GM12891 (cell line): ENCODE data around the gene KRTAP3-2.

Experiments
- DNase-seq: peaks from one replicate; pipeline ENCODE4 v3.0.0; 2011; ENCODE audit warnings: low spot score; ENCODE audit not compliant: insufficient read length
- FAIRE-seq: peaks from 2 replicates; lab custom pipeline; 2011; peaks lifted over from hg19 to GRCh38; lab: Jason Lieb, UNC
- PAX5 ChIP-seq: IDR thresholded peaks from 2 replicates; pipeline ENCODE4 v1.6.1; 2011; ENCODE audit warnings: low read length, moderate library complexity, mild to moderate bottlenecking; ENCODE audit not compliant: insufficient read depth, severe bottlenecking
- POLR2A ChIP-seq: IDR thresholded peaks from 2 replicates; pipeline ENCODE4 v1.6.1; 2011; ENCODE audit warnings: low read depth, low read length, control low read depth
- POLR2AphosphoS5 ChIP-seq: IDR thresholded peaks from 2 replicates; pipeline ENCODE4 v1.6.1; 2011; ENCODE audit warnings: low read depth, low read length, control low read depth
- POU2F2 ChIP-seq: IDR thresholded peaks from 2 replicates; pipeline ENCODE4 v1.6.1; 2011; ENCODE audit warnings: low read depth, mild to moderate bottlenecking, control low read depth, low read length, moderate library complexity
- SPI1 ChIP-seq: IDR thresholded peaks from 2 replicates; pipeline ENCODE4 v1.6.1; 2011; ENCODE audit warnings: low read depth, low read length, control low read depth
- TAF1 ChIP-seq: IDR thresholded peaks from 2 replicates; pipeline ENCODE4 v1.6.1; 2011; ENCODE audit warnings: low read depth, low read length, control low read depth

The KRTAP3-2 gene

DNA sequence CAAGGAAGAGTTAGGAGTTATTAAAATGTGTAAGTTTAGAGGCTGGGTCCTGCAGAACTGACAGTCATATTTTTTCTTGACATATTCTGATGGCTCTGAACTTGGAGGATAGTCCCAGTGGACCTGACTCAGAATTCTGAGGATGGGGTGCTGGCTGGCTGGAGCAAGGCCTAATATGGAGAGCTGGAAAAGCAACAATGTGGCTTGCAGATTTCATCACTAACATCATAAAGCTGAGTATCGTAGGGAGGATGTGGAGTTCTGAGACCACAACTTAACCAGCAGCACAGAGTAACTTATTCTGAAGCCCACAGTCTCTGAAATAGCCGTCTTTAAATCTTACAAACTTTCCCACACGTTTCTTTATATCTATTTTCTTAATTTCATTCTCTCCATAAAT, 25.0 kb upstream of the KRTAP3-2 start:
- no peak for TF ChIP-seq SPI1
- TF ChIP-seq TAF1: no peak
- TF ChIP-seq POU2F2: no peak
- TF ChIP-seq POLR2A: no peak
- no peak for TF ChIP-seq PAX5
- TF ChIP-seq POLR2AphosphoS5: no peak
- no peak for FAIRE-seq

DNA sequence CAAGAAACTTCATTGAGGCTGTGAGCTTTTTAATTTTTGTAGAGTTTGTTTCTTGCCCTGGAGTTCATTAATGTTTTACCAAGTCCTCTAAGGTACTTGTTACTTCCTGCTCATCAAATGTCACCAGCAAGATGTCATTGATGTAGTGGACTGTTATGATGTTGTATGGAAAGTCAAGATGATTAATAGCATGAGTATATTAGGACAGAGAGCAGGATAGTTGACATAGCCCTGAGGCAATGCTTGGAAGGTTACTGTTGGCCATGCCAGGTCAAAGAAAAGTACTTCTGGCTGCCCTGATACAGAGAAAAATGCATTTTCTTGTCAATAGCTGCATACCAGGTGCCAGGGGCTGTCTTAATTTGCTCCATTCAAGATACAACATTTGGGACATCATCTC, 20.6 kb upstream of the KRTAP3-2 start:
- DNase-seq: no peak
- no peak for FAIRE-seq
- TF ChIP-seq POLR2A (no peak), PAX5 (no peak), TAF1 (no peak), POLR2AphosphoS5 (no peak), SPI1 (no peak), POU2F2 (no peak)

More for the DNA sequence above, 25.0 kb upstream of the KRTAP3-2 start:
- DNase-seq: no peak

DNA sequence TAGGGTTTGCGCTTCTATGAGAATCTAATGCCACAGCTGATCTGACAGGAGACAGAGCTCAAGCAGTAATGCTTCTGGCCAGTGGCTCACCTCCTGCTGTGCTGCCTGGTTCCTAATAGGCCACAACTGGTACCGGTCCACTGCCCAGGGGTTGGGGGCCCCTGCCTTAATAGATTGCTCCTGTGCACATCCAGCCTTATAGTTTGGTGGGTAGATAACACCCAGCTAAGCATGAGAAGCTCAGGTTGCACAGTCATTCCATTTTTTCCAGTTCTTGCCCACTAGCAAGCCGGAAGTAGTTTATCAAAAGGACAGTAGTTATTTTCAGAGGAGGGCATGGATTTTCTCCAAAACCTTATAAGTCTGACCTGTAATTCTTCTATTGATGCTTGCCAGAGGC, 19.7 kb upstream of the KRTAP3-2 start:
- FAIRE-seq (no peak), DNase-seq (no peak)

DNA sequence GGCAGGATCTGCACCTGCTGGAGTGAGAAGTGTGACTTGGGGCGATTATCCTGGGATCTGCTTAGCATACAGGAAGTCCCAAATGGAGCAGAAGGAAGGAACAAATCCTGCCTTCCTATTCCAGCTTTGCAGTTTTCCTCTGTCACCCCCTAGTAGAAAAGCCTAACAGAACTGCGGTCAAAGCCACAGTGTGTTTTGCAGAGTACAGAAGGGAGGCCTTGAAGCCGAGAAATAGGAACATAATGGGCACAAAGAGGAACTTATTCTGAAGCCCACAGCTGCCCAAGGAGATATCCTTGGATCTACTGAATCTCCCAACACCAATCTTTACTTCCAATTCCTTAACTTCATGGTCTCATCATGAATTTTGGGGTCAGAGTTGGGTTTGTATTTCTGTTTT, 18.8 kb upstream of the KRTAP3-2 start:
- no peak for TF ChIP-seq PAX5
- TF ChIP-seq POLR2AphosphoS5: no peak
- TF ChIP-seq POLR2A: no peak
- no peak for TF ChIP-seq TAF1
- TF ChIP-seq SPI1: no peak
- DNase-seq: no peak
- FAIRE-seq: no peak

More for the DNA sequence above, 19.7 kb upstream of the KRTAP3-2 start:
- TF ChIP-seq POU2F2 (no peak), SPI1 (no peak), PAX5 (no peak), POLR2A (no peak), POLR2AphosphoS5 (no peak), TAF1 (no peak)

DNA sequence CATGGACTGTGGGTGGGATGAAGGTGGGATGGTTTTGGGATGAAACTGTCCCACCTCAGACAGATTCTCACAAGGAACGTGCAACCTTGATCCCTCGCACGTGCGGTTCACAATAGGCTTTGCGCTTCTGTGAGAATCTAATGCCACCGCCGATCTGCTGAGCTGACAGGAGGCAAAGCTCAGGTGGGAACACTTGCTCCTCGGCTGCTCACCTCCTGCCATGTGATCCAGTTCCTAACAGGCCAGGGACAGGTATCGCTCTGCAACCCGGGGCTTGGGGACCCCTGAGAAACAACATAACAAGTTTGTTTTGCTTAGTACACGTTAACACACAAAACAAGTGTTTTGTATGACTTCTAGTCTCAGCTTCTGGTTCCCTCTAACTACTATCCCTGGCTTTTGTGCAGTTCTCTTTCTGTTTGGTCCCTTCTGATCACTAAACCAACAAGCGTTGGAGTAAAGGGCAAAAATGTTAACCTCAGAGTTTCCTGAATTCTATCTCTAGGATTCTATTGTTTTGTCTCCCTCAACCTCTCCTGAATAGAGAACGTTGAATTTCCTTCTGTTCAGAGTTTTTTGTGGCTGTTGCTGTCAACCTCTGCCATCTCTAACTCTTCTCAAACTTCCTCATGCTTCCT, 17.0 kb upstream of the KRTAP3-2 start:
- DNase-seq: no peak
- TF ChIP-seq POU2F2 (no peak), POLR2AphosphoS5 (no peak), POLR2A (no peak), PAX5 (no peak), SPI1 (no peak), TAF1 (no peak)
- no peak for FAIRE-seq

DNA sequence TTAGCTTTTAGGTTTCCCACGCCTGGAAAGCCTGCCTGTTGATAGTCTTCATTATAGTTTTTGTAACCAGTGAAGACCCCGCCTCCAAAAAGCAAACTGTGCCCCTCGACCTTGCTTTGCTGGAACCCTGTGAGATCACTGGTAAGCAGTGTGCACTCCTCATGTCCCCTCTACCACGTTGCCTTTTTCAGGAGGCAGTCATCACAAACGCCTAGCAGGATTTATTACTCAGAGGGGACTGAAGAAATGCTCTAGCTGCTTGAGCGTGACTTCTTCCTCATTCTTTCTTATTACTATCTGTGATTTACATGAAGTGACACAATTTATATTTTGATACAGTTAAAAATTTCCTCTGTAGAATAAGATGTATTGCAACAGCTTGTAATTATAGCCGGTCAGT, 15.7 kb upstream of the KRTAP3-2 start:
- DNase-seq (no peak), FAIRE-seq (no peak)

DNA sequence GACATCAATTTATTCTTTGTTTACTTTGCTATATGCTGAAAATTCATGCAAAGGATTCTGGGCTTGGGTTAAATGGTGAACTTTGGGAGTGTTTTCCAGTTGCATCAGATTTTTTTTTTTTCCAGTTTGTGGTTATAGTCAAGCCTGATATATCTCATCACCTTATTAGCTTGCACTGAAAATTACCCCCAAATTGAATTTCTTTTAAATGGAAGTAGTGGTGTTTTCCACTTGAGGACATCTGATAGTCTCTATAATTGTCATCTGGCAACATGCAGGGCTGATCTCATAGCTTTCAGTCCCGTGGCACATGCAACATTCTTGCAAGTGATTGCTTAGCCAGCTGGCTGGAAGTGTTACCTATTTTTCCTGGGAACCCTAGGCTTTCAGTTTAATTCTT, 13.9 kb upstream of the KRTAP3-2 start:
- DNase-seq: no peak
- TF ChIP-seq SPI1 (no peak), POLR2AphosphoS5 (no peak), TAF1 (no peak), POLR2A (no peak), POU2F2 (no peak), PAX5 (no peak)
- FAIRE-seq: no peak

More for the DNA sequence above, 15.7 kb upstream of the KRTAP3-2 start:
- TF ChIP-seq POLR2A (no peak), PAX5 (no peak), POU2F2 (no peak), SPI1 (no peak), TAF1 (no peak), POLR2AphosphoS5 (no peak)

DNA sequence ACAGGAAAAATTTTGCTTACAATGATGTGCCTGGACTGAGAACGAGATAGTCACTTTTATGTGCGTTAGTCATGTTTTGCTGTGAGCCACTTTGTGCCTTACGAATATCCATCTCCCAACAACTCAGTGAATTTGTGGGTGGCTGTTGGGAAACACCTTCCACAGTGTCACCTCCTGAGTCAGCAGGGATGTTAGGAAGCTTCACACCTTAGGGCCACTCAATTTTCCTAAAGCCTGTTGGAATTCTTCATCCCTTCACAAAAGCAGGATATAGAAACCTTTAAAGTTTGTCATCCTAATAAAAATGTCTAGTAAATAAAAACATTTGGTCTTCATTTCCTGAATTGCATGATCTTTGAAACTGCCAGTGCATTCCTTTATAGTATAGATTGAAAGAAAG, 13.5 kb upstream of the KRTAP3-2 start:
- DNase-seq (no peak), FAIRE-seq (no peak)
- TF ChIP-seq POLR2A (no peak), SPI1 (no peak), PAX5 (no peak), TAF1 (no peak), POU2F2 (no peak), POLR2AphosphoS5 (no peak)

DNA sequence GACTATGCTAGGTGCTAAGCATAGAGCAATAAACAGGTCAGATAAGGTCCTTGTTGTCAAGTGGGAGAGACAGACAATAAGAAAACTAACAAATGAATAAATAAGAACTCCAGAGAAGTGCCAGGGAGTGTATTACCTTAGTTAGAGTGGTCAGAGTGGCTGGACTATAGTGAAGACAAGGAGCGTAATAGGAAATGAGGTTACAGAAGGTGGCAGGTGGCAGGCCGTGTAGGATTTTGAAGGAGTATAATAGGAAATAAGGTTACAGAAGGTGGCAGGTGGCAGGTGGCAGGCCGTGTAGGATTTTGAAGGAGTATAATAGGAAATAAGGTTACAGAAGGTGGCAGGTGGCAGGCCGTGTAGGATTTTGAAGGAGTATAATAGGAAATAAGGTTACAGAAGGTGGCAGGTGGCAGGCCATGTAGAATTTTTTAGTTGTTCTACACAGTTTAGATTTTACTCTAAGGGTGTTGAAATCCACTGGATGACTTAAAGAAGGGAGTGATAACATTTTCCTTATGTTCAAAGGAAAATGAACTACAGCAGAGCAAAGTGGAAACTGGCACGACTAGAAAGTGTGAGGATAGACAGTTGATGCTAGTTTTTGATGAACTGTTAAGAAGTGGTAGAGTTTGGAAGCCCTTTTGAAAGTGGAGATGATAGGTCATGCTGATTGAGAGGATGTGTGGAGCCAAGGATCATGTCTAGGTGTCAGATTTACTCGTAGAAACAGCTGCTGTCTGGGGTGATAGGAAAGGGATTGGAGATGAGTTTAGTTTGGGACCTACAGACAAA, 12.8 kb upstream of the KRTAP3-2 start:
- FAIRE-seq: no peak
- DNase-seq: no peak
- no peak for TF ChIP-seq PAX5
- no peak for TF ChIP-seq POLR2A
- TF ChIP-seq POU2F2: no peak
- no peak for TF ChIP-seq POLR2AphosphoS5
- TF ChIP-seq SPI1: no peak
- TF ChIP-seq TAF1: no peak
